Measurements from ENCODE around the gene NUMBL.
"Not testable (repeated sequence)": the region's sequence is repeated elsewhere in the genome, so short reads cannot be mapped to it uniquely, and the experiment has no call there.

NUMBL gene

DNA sequence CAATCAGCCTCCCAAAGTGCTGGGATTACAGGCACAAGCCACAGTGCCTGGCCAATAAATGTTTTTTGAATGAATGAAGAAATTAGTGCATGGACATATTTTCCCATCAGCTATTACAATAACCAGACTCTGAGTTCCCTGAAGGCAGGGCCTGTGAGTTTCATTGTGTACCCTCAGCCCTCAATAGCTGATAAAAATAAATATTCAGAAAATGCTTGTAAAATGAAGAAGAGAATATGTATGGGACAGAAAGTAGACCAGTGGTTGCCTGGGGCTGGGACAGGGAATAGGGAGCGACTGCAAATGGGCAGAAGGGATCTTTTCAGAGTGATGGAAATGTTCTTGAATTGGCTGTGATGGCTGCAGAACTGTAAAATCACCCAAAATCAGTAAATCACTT is 28.8 kb downstream of the NUMBL start:
- no peak for DNase-seq

GRCh38 chr19:40659566-40659965 is 30.9 kb downstream of the NUMBL start:
- no peak for DNase-seq

DNA sequence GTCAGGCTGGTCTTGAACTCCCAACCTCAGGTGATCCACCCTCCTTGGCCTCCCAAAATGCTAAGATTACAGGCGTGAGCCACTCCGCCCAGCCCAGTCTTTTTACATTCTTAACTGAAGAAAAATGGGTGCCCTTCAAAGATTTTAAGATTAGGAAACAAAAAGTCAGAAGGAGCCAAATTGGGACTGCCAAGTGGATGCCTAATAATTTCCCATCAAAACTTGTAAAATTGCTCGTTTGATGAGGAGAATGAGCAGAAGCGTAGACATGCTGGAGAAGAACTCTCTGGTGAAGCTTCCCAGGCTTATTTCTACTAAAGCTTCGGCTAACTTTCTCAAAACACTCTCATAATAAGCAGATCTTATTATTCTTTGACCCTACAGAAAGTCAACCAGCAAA is 31.3 kb downstream of the NUMBL start:
- no peak for DNase-seq

DNA sequence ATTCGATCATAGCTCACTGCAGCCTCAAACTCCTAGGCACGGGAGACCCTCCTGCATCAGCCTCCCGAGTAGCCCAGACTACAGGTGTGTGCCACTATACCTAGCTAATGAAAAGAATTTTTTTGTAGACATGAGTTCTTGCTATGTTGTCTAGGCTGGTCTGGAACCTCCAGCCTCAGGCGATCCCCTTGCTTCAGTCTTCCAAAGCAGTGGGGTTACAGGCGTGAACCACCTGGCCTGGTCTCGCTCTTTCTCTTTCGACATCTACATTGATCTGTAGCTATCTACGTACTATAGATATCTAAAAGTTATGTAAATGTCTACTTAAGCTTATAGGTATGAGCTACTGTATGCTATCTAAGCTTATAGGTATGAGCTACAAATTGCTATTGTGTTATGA is 32.4 kb downstream of the NUMBL start:
- DNase-seq: no peak

GRCh38 chr19:40655684-40656083 is 34.8 kb downstream of the NUMBL start:
- DNase-seq: not testable (repeated sequence)

DNA sequence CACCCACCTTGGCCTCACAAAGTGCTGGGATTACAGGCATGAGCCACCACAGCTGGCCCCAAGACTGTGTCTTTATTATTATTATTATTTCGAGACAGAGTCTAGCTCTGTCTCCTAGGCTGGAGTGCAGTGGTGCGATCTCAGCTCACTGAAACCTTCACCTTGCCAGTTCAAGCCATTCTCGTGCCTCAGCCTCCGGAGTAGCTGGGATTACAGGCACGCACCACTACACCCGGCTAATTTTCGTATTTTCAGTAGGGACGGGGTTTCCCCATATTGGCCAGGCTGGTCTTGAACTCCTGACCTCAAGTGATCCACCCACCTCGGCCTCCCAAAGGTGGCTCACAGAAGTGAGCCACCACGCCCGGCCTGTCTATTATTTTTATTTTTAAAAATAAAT is 38.1 kb downstream of the NUMBL start:
- DNase-seq: not testable (repeated sequence)

DNA sequence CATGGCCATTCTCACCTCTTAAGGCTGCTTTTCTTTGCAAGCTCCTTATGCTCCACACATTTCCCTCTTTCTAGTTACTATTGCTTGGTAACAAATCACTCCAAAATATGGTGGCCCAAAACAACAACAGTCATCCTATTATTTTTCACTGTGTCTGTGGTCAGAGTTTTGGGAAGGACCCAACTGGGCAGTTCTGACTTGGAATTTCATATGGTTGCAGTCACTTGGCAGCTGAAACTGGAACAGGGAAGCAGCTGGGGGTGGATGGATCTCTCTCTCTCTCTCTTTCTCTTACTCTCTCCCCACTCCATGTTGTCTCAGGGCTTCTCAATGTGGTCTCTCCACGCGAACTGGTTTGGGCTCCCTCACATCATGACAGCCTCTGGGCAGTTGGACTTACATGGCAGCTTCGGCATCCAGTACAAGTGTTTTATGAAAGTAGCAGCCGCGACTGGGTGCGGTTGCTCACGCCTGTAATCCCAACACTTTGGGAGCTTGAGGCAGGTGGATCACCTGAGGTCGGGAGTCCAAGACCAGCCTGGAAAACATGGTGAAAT is 39.6 kb downstream of the NUMBL start:
- DNase-seq: no peak

DNA sequence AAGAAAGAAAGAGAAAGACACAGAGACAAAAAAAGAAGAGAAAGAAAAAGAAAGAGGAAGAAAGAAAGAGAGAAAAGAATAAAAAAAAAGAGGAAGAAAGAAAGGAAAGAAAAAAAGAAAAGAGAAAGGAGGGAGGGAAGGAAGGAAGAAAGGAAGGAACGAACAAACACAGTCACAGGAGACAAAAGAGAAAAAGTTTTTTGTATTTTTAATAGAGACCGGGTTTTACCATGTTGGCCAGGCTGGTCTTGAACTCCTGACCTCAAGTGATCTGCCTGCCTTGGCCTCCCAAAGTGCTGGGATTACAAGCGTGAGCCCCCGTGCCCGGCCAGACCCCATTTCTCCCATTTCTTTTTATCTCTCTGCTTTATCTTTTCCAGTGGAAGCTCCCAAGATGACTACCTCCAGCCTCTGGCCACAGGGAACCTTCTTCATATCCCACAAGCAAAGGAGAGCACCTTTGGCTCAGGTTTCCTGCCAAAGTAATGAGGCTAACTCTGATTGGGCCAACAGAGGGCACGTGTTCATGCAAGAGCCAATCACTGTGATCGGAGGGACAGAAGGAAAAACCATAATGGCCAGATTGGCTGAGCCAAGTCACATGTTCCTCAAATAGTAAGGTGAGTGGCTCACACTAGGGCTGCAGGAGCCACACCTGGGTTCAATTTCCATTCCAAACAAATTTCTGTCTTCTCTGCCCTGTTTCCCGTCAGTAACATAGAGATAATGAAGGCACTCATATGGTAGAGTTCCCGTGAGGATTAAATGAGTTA is 40.4 kb downstream of the NUMBL start:
- not testable (repeated sequence) for DNase-seq

GRCh38 chr19:40646743-40647254 is 43.7 kb downstream of the NUMBL start:
- DNase-seq: no peak

DNA sequence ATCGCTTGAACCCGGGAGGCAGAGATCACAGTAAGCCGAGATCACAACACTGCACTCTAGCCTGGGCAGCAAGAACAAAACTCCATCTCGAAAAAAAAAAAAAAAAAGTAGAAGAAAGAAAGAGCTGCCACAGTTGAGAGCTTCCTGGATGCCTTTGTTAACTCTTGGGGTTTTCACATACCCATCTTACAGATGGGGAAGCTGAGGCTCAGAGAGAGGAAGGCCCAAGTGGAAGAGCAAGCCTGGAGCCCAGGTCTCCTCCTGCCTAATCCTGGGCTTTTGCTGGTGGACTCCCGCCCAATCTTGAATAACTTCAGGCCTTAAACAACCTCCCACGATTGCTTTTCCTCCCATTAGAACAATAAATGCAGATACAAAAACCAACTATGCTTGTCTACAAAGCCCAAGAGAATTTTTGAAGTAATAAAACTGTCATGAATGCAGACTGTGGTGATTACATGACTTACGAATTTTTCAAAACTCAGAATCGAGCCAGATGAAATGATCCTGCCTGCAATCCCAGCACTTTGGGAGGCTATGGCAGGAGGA is 47.6 kb downstream of the NUMBL start:
- no peak for DNase-seq

DNA sequence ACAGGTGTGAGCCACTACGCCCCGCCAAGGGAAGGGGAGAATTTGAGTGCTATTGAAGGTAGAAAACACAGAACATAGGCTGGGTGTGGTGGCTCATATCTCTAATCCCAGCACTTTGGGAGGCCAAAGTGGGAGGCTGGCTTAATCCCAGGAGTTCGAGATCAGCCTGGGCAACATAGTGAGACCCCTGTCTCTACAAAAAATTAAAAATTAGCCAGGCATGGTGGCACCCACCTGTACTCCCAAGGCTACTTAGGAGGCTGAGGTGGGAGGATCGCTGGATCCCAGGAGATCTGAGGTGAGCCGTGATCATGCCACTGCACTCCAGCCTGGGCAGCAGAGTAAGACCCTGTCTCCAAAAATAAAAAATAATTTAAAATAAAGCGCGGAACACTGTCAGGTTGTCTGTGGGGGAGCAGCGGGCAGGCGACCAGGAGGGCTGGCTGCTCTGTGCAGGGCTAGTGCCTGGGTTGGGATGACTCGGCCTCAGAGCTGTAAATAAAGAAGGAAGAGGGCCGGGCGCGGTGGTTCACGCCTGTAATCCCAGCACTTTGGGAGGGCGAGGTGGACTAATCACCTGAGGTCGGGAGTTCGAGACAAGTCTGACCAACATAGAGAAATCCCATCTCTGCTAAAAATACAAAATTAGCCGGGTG is 48.3 kb downstream of the NUMBL start:
- no peak for DNase-seq

GRCh38 chr19:40641281-40641680 is 49.2 kb downstream of the NUMBL start:
- DNase-seq: no peak

- no peak for DNase-seq
These were observed 49.7 kb downstream of the NUMBL start for GRCh38 chr19:40640744-40641143.

DNA sequence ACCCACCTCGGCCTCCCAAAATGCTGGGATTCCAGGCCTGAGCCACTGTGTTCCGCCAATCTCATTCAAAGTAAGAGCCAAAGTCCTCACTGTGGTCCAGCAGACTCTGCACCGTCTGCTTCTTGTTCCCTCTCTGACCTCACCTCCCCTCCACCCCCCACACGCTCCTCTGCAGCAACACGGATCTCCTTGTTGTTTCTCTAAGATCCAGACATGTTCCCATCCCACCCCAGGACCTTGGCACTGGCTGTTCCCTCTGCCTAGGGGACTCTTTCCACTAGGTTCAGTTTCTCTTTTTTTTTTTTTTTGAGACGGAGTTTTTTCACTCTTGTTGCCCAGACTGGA is 50.8 kb downstream of the NUMBL start:
- DNase-seq: no peak

DNA sequence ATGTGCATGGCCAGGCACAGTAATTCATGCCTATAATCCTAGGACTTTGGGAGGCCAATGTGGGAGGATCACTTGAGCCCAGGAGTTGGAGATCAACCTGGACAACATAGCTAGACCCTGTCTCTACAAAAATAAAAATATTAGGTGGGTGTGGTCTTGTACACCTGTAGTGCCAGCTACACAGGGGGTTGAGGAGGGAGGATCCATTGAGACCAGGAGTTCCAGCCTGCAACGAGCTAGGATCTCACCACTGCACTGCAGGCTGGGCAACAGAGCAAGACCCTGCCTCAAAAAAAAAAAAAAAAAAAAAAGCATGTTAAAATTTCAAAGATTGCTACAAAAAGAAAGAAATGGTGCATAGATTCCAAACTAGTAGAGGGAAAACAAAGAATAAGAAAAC is 52.1 kb downstream of the NUMBL start:
- no peak for DNase-seq

GRCh38 chr19:40633207-40633606 is 57.2 kb downstream of the NUMBL start:
- peak; percentile 33 for DNase-seq

DNA sequence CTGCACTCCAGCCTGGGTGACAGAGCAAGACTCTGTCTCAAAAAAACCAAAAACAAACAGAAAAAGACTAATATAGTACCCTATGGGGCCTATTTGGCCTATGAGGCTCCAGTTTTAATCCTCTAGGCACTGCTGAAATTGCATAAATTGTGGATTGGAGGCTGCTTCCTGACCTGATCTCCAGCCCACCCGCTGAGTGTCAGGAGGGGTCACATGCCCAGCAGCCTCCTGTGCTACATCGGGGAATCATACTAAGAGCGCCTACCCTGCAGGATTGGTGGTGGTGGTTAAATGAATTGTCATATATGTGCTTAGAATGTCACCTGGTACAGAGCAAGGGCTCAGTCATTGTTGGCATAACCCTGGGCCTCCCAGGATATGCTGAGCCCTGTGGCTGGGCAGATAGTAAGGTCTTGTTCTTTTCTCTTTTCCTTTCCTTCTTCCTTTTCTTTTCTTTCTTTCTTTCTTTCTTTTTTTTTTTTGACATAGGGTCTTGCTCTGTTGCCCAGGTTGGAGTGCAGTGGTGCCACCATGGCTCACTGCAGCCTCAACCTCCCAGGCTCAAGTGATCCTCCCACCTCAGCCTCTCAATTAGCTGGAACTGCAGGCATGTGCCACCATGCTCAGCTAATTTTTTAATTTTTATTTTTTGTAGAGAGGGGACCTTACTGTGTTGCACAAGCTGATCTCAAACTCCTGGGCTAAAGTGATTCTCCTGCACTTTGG is 58.0 kb downstream of the NUMBL start:
- no peak for DNase-seq

GRCh38 chr19:40630571-40631160 is 59.8 kb downstream of the NUMBL start:
- DNase-seq: no peak

GRCh38 chr19:40629346-40629745 is 61.1 kb downstream of the NUMBL start:
- DNase-seq: no peak

- no peak for DNase-seq
These were observed 62.8 kb downstream of the NUMBL start for GRCh38 chr19:40627486-40628279.

DNA sequence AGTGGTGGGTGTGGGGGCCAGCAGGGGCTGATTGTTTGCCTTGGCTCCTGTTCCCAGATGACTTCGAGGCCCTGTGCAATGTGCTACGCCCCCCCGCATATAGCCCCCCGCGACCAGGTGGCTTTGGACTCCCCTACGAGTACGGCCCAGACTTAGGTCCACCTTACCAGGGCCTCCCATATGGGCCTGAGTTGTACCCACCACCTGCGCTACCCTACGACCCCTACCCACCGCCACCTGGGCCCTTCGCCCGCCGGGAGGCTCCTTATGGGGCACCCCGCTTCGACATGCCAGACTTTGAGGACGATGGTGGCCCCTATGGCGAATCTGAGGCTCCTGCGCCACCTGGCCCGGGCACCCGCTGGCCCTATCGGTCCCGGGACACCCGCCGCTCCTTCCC is 63.5 kb downstream of the NUMBL start:
- no peak for DNase-seq

Data from amniotic stem cell (primary cell).